ENCODE data around the gene CSK.

CSK gene

DNA sequence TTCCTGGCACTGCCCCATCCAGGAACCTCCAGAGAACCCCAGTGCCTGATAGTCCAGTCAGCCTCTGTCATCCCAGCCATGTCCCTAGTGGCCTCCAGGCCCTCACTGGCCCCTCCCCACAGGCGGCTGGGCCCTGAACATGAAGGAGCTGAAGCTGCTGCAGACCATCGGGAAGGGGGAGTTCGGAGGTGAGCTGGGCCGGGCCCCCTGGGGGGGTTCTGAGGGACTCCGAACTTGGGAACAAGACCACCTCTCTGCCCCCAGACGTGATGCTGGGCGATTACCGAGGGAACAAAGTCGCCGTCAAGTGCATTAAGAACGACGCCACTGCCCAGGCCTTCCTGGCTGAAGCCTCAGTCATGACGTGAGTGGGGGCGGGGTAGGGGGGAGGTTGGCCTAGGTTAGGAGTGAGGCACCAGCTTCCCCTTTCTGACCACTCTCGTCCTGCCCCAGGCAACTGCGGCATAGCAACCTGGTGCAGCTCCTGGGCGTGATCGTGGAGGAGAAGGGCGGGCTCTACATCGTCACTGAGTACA lies 18.7 kb downstream of the CSK start:
- Histone ChIP-seq H3K9me3 (ENCODE audit: control insufficient read depth, insufficient read depth, low read length) (no peaks in the 10 kb centered on the region), H3K27me3 (ENCODE audit: control insufficient read depth, insufficient read depth, low read length) (no peaks in the 10 kb centered on the region), H3K4me1 (ENCODE audit: control insufficient read depth, insufficient read depth, low read length) (no peaks in the 10 kb centered on the region), H3K36me3 (ENCODE audit: control insufficient read depth, insufficient read depth, low read length) (peaks cover 20% of the 10 kb centered on the region), H3K9ac (ENCODE audit: low read depth, low read length) (peak overlapping the region; percentile 54), H3K4me3 (ENCODE audit: low read depth, low read length) (no peak overlapping the region)

DNA sequence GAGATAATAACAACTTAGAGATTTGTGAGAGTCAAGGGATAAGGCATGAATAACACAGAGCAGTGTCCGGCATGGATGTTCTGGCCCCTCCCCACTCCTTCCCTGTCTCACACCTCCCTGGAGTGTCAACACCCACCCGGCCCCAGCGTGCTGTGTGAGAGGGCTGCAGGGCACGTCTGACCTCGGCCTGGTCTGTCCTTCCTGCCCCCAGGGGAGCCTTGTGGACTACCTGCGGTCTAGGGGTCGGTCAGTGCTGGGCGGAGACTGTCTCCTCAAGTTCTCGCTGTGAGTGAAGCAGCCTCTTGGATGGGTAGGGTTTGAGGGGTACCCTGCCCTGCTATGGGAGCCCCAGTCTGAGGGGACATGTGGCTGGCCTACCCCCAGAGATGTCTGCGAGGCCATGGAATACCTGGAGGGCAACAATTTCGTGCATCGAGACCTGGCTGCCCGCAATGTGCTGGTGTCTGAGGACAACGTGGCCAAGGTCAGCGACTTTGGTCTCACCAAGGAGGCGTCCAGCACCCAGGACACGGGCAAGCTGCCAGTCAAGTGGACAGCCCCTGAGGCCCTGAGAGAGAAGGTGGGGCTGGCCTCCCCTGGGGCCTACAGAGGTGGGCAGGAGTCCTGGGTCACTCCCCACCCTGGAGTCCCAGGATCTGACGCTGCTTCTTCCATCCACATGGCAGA lies 19.6 kb downstream of the CSK start:
- Histone ChIP-seq H3K36me3 (ENCODE audit: control insufficient read depth, insufficient read depth, low read length) (peaks cover 20% of the 10 kb centered on the region), H3K9ac (ENCODE audit: low read depth, low read length) (no peak overlapping the region), H3K27me3 (ENCODE audit: control insufficient read depth, insufficient read depth, low read length) (no peaks in the 10 kb centered on the region), H3K4me3 (ENCODE audit: low read depth, low read length) (no peak overlapping the region), H3K9me3 (ENCODE audit: control insufficient read depth, insufficient read depth, low read length) (no peaks in the 10 kb centered on the region), H3K4me1 (ENCODE audit: control insufficient read depth, insufficient read depth, low read length) (no peaks in the 10 kb centered on the region)

- no peak overlapping the region for H3K9ac ChIP-seq (ENCODE audit: low read depth, low read length)
- no peak overlapping the region for H3K4me3 ChIP-seq (ENCODE audit: low read depth, low read length)
- H3K4me1 ChIP-seq (ENCODE audit: control insufficient read depth, insufficient read depth, low read length) = no peaks in the 10 kb centered on the region
- no peaks in the 10 kb centered on the region for H3K27me3 ChIP-seq (ENCODE audit: control insufficient read depth, insufficient read depth, low read length)
- H3K36me3 ChIP-seq (ENCODE audit: control insufficient read depth, insufficient read depth, low read length) = peaks cover 20% of the 10 kb centered on the region
- H3K9me3 ChIP-seq (ENCODE audit: control insufficient read depth, insufficient read depth, low read length) = no peaks in the 10 kb centered on the region
Observed at GRCh38 chr15:74802290-74802689, 20.4 kb downstream of the CSK start.

GRCh38 chr15:74802862-74803447 lies 21.1 kb downstream of the CSK start:
- Histone ChIP-seq H3K27me3 (ENCODE audit: control insufficient read depth, insufficient read depth, low read length) (no peaks in the 10 kb centered on the region), H3K9me3 (ENCODE audit: control insufficient read depth, insufficient read depth, low read length) (no peaks in the 10 kb centered on the region), H3K4me3 (ENCODE audit: low read depth, low read length) (no peak overlapping the region), H3K9ac (ENCODE audit: low read depth, low read length) (no peak overlapping the region), H3K4me1 (ENCODE audit: control insufficient read depth, insufficient read depth, low read length) (no peaks in the 10 kb centered on the region), H3K36me3 (ENCODE audit: control insufficient read depth, insufficient read depth, low read length) (peaks cover 20% of the 10 kb centered on the region)

- H3K36me3 ChIP-seq (ENCODE audit: control insufficient read depth, insufficient read depth, low read length) = peaks cover 17% of the 10 kb centered on the region
- no peaks in the 10 kb centered on the region for H3K9me3 ChIP-seq (ENCODE audit: control insufficient read depth, insufficient read depth, low read length)
- H3K9ac ChIP-seq (ENCODE audit: low read depth, low read length) = no peak overlapping the region
- no peaks in the 10 kb centered on the region for H3K4me1 ChIP-seq (ENCODE audit: control insufficient read depth, insufficient read depth, low read length)
- no peak overlapping the region for H3K4me3 ChIP-seq (ENCODE audit: low read depth, low read length)
- H3K27me3 ChIP-seq (ENCODE audit: control insufficient read depth, insufficient read depth, low read length) = no peaks in the 10 kb centered on the region
Observed at GRCh38 chr15:74804935-74805334, 23.1 kb downstream of the CSK start.

DNA sequence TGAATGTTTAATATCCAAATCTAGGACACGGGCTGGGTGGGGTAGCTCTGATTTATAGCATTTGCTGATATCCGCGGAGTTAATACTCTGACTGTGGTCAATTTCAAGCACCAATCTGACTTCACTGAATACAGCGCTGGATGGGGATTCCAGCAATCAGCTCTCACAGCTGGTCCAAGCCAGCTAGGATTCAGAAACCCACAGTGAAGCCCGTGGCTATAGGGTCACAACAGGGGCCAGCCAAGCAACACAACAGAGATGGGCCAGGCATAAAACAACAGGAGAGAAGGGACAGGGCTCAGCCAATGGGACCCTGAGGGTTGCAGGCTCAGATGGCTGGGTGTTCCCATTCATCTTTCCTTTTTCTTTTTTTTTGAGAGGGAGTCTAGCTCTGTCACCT lies 25.4 kb downstream of the CSK start:
- Histone ChIP-seq H3K4me3 (ENCODE audit: low read depth, low read length) (no peak overlapping the region), H3K4me1 (ENCODE audit: control insufficient read depth, insufficient read depth, low read length) (no peaks in the 10 kb centered on the region), H3K36me3 (ENCODE audit: control insufficient read depth, insufficient read depth, low read length) (peaks cover 7% of the 10 kb centered on the region), H3K9me3 (ENCODE audit: control insufficient read depth, insufficient read depth, low read length) (no peaks in the 10 kb centered on the region), H3K27me3 (ENCODE audit: control insufficient read depth, insufficient read depth, low read length) (no peaks in the 10 kb centered on the region), H3K9ac (ENCODE audit: low read depth, low read length) (no peak overlapping the region)

DNA sequence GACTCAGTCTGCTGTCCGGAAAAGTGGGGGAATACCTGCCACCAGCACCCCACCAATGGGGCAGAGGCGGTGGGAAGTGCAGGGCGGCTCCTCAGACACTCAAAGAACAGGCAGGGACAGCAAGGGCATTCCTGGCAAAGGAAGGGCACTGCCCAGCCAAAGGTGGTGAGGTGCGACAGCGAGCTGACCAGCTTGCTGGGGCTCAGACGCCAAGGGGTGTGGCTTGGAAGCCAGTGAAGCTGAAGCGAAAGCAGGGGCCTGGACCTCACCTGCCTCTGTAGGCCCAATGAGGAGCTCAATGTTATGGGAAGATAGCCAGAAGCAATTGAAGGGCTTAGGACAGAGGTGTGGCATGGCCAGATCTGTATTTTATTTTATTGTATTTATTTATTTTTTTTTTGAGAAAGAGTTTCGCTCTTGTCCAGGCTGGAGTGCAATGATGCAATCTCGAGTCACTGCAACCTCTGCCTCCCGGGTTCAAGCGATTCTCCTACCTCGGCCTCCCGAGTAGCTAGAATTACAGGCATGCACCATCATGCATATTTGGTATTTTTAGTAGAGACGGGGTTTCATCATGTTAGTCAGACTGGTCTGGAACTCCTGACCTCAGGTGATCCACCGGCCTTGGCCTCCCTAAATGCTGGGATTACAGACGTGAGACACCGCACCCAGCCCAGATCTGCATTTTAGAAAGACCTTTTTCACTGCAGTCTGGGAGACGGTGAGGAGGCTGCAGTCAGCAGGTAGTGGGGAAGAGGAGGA lies 26.4 kb downstream of the CSK start:
- Histone ChIP-seq H3K9me3 (ENCODE audit: control insufficient read depth, insufficient read depth, low read length) (no peaks in the 10 kb centered on the region), H3K36me3 (ENCODE audit: control insufficient read depth, insufficient read depth, low read length) (peaks cover under 1% of the 10 kb centered on the region), H3K27me3 (ENCODE audit: control insufficient read depth, insufficient read depth, low read length) (no peaks in the 10 kb centered on the region), H3K4me1 (ENCODE audit: control insufficient read depth, insufficient read depth, low read length) (no peaks in the 10 kb centered on the region), H3K4me3 (ENCODE audit: low read depth, low read length) (no peak overlapping the region), H3K9ac (ENCODE audit: low read depth, low read length) (no peak overlapping the region)

DNA sequence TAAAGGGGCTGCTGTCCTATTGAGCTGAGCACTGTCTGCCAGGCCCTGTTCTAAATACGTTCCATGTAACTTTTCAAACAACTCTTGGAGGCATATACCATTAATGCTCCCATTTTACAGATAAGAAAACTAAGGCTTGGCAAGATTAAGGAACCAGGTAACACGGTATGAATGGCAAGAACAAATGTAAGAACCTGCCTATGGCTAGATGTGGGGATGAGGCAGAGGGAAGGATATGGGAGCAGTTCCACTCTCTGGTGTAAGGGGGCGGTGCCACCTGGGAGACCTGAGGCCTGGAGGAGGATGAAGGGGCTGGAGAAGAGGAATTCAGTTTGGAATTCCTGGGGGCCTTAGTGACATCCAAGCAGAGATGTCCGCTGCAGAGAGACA lies 27.0 kb downstream of the CSK start:
- Histone ChIP-seq H3K27me3 (ENCODE audit: control insufficient read depth, insufficient read depth, low read length) (no peaks in the 10 kb centered on the region), H3K4me1 (ENCODE audit: control insufficient read depth, insufficient read depth, low read length) (no peaks in the 10 kb centered on the region), H3K9ac (ENCODE audit: low read depth, low read length) (no peak overlapping the region), H3K4me3 (ENCODE audit: low read depth, low read length) (no peak overlapping the region), H3K9me3 (ENCODE audit: control insufficient read depth, insufficient read depth, low read length) (no peaks in the 10 kb centered on the region), H3K36me3 (ENCODE audit: control insufficient read depth, insufficient read depth, low read length) (no peaks in the 10 kb centered on the region)

DNA sequence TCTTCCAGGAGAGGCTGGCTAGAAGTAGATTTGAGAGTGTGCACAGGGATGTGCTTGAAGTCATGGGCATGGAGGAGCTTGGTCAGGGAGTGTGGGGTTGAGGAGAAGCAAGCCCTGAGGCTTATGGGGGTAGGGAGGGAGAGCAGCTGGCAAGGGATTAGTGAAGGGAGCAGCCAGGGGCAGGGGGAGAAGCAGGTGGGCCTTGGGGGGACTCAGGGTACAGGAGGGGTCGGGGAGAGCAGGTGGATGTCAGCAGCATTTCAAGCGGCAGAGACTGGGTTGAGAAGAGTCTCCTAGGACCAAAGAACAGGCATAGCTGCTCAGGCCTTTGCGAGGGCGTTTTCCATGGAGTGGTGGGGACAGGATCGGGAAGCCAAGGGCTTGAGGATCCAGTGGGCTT lies 27.4 kb downstream of the CSK start:
- Histone ChIP-seq H3K4me1 (ENCODE audit: control insufficient read depth, insufficient read depth, low read length) (no peaks in the 10 kb centered on the region), H3K36me3 (ENCODE audit: control insufficient read depth, insufficient read depth, low read length) (no peaks in the 10 kb centered on the region), H3K4me3 (ENCODE audit: low read depth, low read length) (no peak overlapping the region), H3K9ac (ENCODE audit: low read depth, low read length) (no peak overlapping the region), H3K9me3 (ENCODE audit: control insufficient read depth, insufficient read depth, low read length) (no peaks in the 10 kb centered on the region), H3K27me3 (ENCODE audit: control insufficient read depth, insufficient read depth, low read length) (no peaks in the 10 kb centered on the region)

- Histone ChIP-seq H3K4me3 (ENCODE audit: low read depth, low read length) (no peak overlapping the region), H3K9ac (ENCODE audit: low read depth, low read length) (no peak overlapping the region), H3K27me3 (ENCODE audit: control insufficient read depth, insufficient read depth, low read length) (no peaks in the 10 kb centered on the region), H3K4me1 (ENCODE audit: control insufficient read depth, insufficient read depth, low read length) (no peaks in the 10 kb centered on the region), H3K36me3 (ENCODE audit: control insufficient read depth, insufficient read depth, low read length) (no peaks in the 10 kb centered on the region), H3K9me3 (ENCODE audit: control insufficient read depth, insufficient read depth, low read length) (no peaks in the 10 kb centered on the region)
Observed at GRCh38 chr15:74809956-74810355, 28.1 kb downstream of the CSK start.

DNA sequence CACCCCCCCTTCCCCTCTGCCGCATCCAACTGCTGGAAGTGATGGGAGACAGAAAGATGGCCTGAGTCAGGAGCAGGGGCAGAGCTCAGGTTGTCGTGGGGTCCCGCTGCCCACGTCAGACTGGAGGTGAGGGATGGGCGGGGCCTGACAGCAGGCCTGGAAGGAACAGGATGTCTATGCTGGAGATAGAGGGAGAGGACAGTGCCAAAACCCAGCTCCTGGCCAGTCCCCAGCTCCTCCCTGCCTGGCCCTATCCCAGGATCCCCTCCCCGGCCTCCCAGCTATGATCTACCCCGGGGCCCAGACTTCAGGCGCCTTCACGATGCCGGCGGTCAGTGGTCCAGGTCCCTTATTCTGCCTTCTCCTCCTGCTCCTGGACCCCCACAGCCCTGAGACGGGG lies 30.7 kb downstream of the CSK start, which contains the start of gene LMAN1L:
Gene LMAN1L (plus strand): TSS at position 303 of the 400 bp plus-strand sequence. CDS start 20 bp downstream, at position 323.
- no peak within 1 kb of the TSS for H3K9ac ChIP-seq (ENCODE audit: low read depth, low read length)
- H3K9me3 ChIP-seq (ENCODE audit: control insufficient read depth, insufficient read depth, low read length) = no peaks in the 10 kb centered on the region
- H3K4me3 ChIP-seq (ENCODE audit: low read depth, low read length) = no peak within 1 kb of the TSS
- H3K27me3 ChIP-seq (ENCODE audit: control insufficient read depth, insufficient read depth, low read length) = no peaks in the 10 kb centered on the region
- no peaks in the 10 kb centered on the region for H3K4me1 ChIP-seq (ENCODE audit: control insufficient read depth, insufficient read depth, low read length)
- no peaks in the 10 kb centered on the region for H3K36me3 ChIP-seq (ENCODE audit: control insufficient read depth, insufficient read depth, low read length)
